GM18868 (cell line): ENCODE measurements around the gene CETN3.

Experiments
- ATAC-seq: cut with Tn5 transposase; IDR thresholded peaks from one replicate; pipeline ENCODE4 v1.9.1; 2021; ENCODE audit warnings: mild to moderate bottlenecking, moderate library complexity; ENCODE audit not compliant: unreplicated experiment

CETN3 gene

GRCh38 chr5:90409318-90410177, at the start of gene CETN3:
Gene CETN3 (minus strand): TSS chr5:90409756. CDS start chr5:90409661, 95 bp downstream.
- peak; percentile 95 for ATAC-seq

GRCh38 chr5:90446961-90447360, 37.4 kb upstream of the CETN3 start:
- no peak for ATAC-seq

GRCh38 chr5:90440644-90441043, 31.1 kb upstream of the CETN3 start:
- ATAC-seq: no peak

- no peak for ATAC-seq
These were observed 28.5 kb upstream of the CETN3 start for GRCh38 chr5:90438100-90438499.

- no peak for ATAC-seq
These were observed 28.1 kb upstream of the CETN3 start for GRCh38 chr5:90437663-90438062.

GRCh38 chr5:90434116-90434714, 24.7 kb upstream of the CETN3 start:
- ATAC-seq: peak; percentile 69

GRCh38 chr5:90424245-90424644, 14.7 kb upstream of the CETN3 start:
- ATAC-seq: peak; percentile 77

- no peak for ATAC-seq
These were observed 11.6 kb upstream of the CETN3 start for GRCh38 chr5:90421136-90421535.

GRCh38 chr5:90418214-90418613, 8.7 kb upstream of the CETN3 start:
- ATAC-seq: no peak

GRCh38 chr5:90410178-90410762, 714 bp upstream of the CETN3 start:
- ATAC-seq: no peak

GRCh38 chr5:90408571-90409317, 812 bp downstream of the CETN3 start:
- no peak for ATAC-seq

GRCh38 chr5:90406466-90406865, 3.1 kb downstream of the CETN3 start:
- no peak for ATAC-seq

GRCh38 chr5:90402521-90403255, 6.9 kb downstream of the CETN3 start:
- no peak for ATAC-seq

- no peak for ATAC-seq
These were observed 10.3 kb downstream of the CETN3 start for GRCh38 chr5:90399251-90399650.

GRCh38 chr5:90398726-90399125, 10.8 kb downstream of the CETN3 start:
- no peak for ATAC-seq

- ATAC-seq: no peak
These were observed 14.6 kb downstream of the CETN3 start for GRCh38 chr5:90395005-90395404.

GRCh38 chr5:90390928-90391327, 18.6 kb downstream of the CETN3 start:
- ATAC-seq: no peak

- ATAC-seq: no peak
These were observed 19.2 kb downstream of the CETN3 start for GRCh38 chr5:90390326-90390725.

- ATAC-seq: no peak
These were observed 22.0 kb downstream of the CETN3 start for GRCh38 chr5:90387508-90387907.

GRCh38 chr5:90386099-90386710, 23.4 kb downstream of the CETN3 start:
- no peak for ATAC-seq
